H1 (cell line): Measurements from ENCODE around the gene CABP4. TPM values are rescaled to one million over a fixed set of nuclear protein-coding genes. Genes with fewer than 3 reads are reported as not detected.

Experiments
- ASH2L ChIP-seq: fragments of 200-600, 300-600 bp; sonication (generic); IDR thresholded peaks from one replicate; pipeline ENCODE4 v1.7.1; 2017; ENCODE audit warnings: low read length
- POLR2A ChIP-seq, 2 experiments: IDR thresholded peaks; 1 replicate in 1 of 2; 2 replicates in 1 of 2; pipeline ENCODE4 v1.6.1; 2011; ENCODE audit warnings: low read depth in 2 of 2, low read length in 2 of 2, mild to moderate bottlenecking in 2 of 2; ENCODE audit errors: control extremely low read depth in 1 of 2
- polyA plus RNA-seq, 7 experiments: library from polyadenylated mRNA; depleted of rRNA in 3 of 7; stranded (reverse) in 5 of 7; unstranded in 2 of 7; fragments of >200 nt in 5 of 7; fragments of 200-250 nt in 2 of 7; gene quantifications; 1 replicate in 5 of 7; 2 replicates in 1 of 7; 4 replicates in 1 of 7; pipeline versions ENCODE4 v1.2.1 to v1.2.3, GENCODE V29; 2011 to 2013; ENCODE audit warnings: missing spikeins in 2 of 7, mixed read lengths in 2 of 7
- total RNA-seq: library from RNA; stranded (reverse); fragmentation: NEBNext Ultra II Directional; extraction: Animal tissue kit (Norgen Biotek cat#: 25700); gene quantifications from 2 replicates; pipeline ENCODE4 v1.2.1, GENCODE V29; 2021

The CABP4 gene
- total and polyA plus RNA-seq, 2 of the 8 experiments (the other 6 are each of a cell fraction or from before 2014, with no cell fraction given), result not detected

- TF ChIP-seq ASH2L (no peak), POLR2A (IDR thresholded peaks at IDR 0.05; ENCODE audit: control extremely low read depth in 1 of 2, low read depth in 2 of 2, low read length in 2 of 2) (no peak)
These were observed 45.9 kb downstream of the CABP4 start (continued) for GRCh38 chr11:67500831-67501715.
